HEK293 (cell line): ENCODE results near the gene ISY1.
"Not testable (repeated sequence)": the region's sequence is repeated elsewhere in the genome, so short reads cannot be mapped to it uniquely, and the experiment has no call there.

Experiments
- CTCF ChIA-PET: fragments of 350-600 bp; formaldehyde crosslinking; extraction: SDS; loops from one replicate; lab custom pipeline; 2021; ENCODE audit warnings: antibody characterized with exemption; lab: Yijun Ruan, JAX
- POLR2A ChIA-PET: fragments of 300-600 bp; formaldehyde crosslinking; extraction: SDS; loops from one replicate; lab custom pipeline; 2020; ENCODE audit warnings: antibody characterized with exemption, inconsistent platforms; lab: Yijun Ruan, JAX
- H3K27ac ChIP-seq: fragments of 200-500 bp; sonication (Bioruptor generic); 2 replicates; pipeline ENCODE4 v1.5.1; 2014; ENCODE audit warnings: low read depth, low read length, control low read depth, inconsistent platforms; ENCODE audit errors: extremely low read depth
- H3K36me3 ChIP-seq, 2 experiments: fragments of 200-500 bp in 1 of 2; sonication (Bioruptor generic) in 1 of 2; 1 replicate in 1 of 2; 2 replicates in 1 of 2; pipeline ENCODE4 v1.5.1; 2014 to 2017; ENCODE audit warnings: inconsistent platforms in 2 of 2, low read length in 2 of 2; ENCODE audit not compliant: control insufficient read depth in 2 of 2, insufficient read depth in 1 of 2
- H3K4me1 ChIP-seq: fragments of 200-500 bp; sonication (Bioruptor generic); 2 replicates; pipeline ENCODE4 v1.5.1; 2014; ENCODE audit warnings: mild to moderate bottlenecking, low read length, inconsistent platforms; ENCODE audit not compliant: control insufficient read depth, insufficient read depth
- H3K4me3 ChIP-seq: 2 replicates; pipeline ENCODE4 v1.5.1; 2011; ENCODE audit warnings: low read depth, mild to moderate bottlenecking, control low read depth, low read length, moderate library complexity
- H3K9me3 ChIP-seq: fragments of 200-500 bp; sonication (Bioruptor generic); 2 replicates; pipeline ENCODE4 v1.5.1; 2014; ENCODE audit warnings: low read depth, low read length, inconsistent platforms; ENCODE audit not compliant: control insufficient read depth, insufficient read depth
- SP2 ChIP-seq: fragments of 450-650 bp; formaldehyde crosslinking; IDR thresholded peaks from 2 replicates; pipeline ENCODE4 v1.5.1; 2016; ENCODE audit warnings: missing biosample characterization, missing genetic modification characterization
- ZNF140 ChIP-seq: fragments of 450-650 bp; formaldehyde crosslinking; IDR thresholded peaks from 2 replicates; pipeline ENCODE4 v1.5.1; 2016; ENCODE audit warnings: missing biosample characterization, missing genetic modification characterization
- ZNF394 ChIP-seq: fragments of 450-650 bp; formaldehyde crosslinking; IDR thresholded peaks from 2 replicates; pipeline ENCODE4 v1.5.1; 2016; ENCODE audit warnings: missing biosample characterization, missing genetic modification characterization, mild to moderate bottlenecking, moderate library complexity, borderline replicate concordance
- ZNF426 ChIP-seq: fragments of 450-650 bp; formaldehyde crosslinking; IDR thresholded peaks from 2 replicates; pipeline ENCODE4 v1.5.1; 2017; ENCODE audit warnings: missing biosample characterization, missing genetic modification characterization, mild to moderate bottlenecking, inconsistent platforms, moderate library complexity
- ZNF623 ChIP-seq: fragments of 450-650 bp; formaldehyde crosslinking; IDR thresholded peaks from 2 replicates; pipeline ENCODE4 v1.5.1; 2016; ENCODE audit warnings: missing biosample characterization, missing genetic modification characterization
- ZNF654 ChIP-seq: fragments of 450-650 bp; formaldehyde crosslinking; IDR thresholded peaks from 2 replicates; pipeline ENCODE4 v1.5.1; 2016; ENCODE audit warnings: low read depth, missing biosample characterization, missing genetic modification characterization
- ZNF843 ChIP-seq: fragments of 450-650 bp; formaldehyde crosslinking; IDR thresholded peaks from 2 replicates; pipeline ENCODE4 v1.5.1; 2016; ENCODE audit warnings: missing biosample characterization, missing genetic modification characterization
- TF ChIP-seq, protein P1 (sequence below): fragments of 450-650 bp; formaldehyde crosslinking; conservative IDR thresholded peaks from 2 replicates; pipeline ENCODE4 v1.5.1; 2016; ENCODE audit warnings: low read depth, missing biosample characterization, missing genetic modification characterization
- TF ChIP-seq, protein P2 (sequence below): fragments of 450-650 bp; formaldehyde crosslinking; conservative IDR thresholded peaks from 2 replicates; pipeline ENCODE4 v1.5.1; 2016; ENCODE audit warnings: low read depth, missing biosample characterization, missing genetic modification characterization
- TF ChIP-seq, protein P3 (sequence below): fragments of 450-650 bp; formaldehyde crosslinking; IDR thresholded peaks from 2 replicates; pipeline ENCODE4 v1.5.1; 2016; ENCODE audit warnings: missing biosample characterization, missing genetic modification characterization
- TF ChIP-seq, protein P4 (sequence below): fragments of 450-650 bp; formaldehyde crosslinking; IDR thresholded peaks from 2 replicates; pipeline ENCODE4 v1.5.1; 2017; ENCODE audit warnings: missing biosample characterization, missing genetic modification characterization

Gene ISY1

DNA sequence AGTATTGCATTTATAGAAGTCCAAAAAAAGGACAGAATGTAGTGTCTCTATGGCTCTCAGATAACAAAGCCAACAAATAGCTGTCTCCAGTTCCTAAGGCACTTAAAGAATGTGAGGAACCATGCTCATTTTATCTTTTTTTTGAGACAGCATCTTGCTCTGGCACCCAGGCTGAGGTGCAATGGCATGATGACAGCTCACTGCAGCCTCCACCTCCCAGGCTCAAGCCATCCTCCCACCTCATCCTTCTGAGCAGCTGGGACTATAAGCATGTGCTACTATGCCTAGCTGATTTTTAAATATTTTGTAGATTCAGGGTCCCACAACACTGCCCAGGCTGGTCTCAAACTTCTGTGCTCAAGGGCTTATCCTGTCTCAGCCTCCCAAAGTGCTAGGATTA lies 16.1 kb downstream of the ISY1 start:
- TF ChIP-seq ZNF654 (tag by site-specific recombination) = no peak
- TF ChIP-seq, all 188 proteins: peak for 0
- POLR2A ChIA-PET = no interaction called here
- no peaks in the 10 kb centered on the region for H3K9me3 ChIP-seq

DNA sequence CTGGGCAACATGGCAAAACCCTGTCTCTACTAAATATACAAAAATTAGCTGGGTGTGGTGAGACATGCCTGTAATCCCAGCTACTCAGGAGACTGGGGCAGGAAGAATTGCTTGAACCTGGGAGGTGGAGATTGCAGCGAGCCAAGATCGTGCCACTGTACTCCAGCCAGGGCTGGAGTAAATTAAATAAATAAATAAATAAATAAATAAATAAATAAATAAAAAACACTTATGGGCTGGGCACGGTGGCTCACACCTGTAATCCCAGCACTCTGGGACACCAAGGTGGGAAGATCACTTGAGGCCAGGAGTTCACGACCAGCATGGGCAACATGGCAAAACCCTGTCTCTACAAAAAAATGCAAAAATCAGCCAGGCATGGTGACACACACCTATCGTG lies 19.9 kb downstream of the ISY1 start:
- H3K4me1 ChIP-seq, CTCF ChIA-PET, POLR2A ChIA-PET, H3K4me3 ChIP-seq, H3K27ac ChIP-seq, H3K9me3 ChIP-seq: not testable (repeated sequence)
- peak; percentile 21; the same call in 1 of the 2 replicates for TF ChIP-seq ZNF623 (tag by site-specific recombination)
- TF ChIP-seq, protein P1, sequence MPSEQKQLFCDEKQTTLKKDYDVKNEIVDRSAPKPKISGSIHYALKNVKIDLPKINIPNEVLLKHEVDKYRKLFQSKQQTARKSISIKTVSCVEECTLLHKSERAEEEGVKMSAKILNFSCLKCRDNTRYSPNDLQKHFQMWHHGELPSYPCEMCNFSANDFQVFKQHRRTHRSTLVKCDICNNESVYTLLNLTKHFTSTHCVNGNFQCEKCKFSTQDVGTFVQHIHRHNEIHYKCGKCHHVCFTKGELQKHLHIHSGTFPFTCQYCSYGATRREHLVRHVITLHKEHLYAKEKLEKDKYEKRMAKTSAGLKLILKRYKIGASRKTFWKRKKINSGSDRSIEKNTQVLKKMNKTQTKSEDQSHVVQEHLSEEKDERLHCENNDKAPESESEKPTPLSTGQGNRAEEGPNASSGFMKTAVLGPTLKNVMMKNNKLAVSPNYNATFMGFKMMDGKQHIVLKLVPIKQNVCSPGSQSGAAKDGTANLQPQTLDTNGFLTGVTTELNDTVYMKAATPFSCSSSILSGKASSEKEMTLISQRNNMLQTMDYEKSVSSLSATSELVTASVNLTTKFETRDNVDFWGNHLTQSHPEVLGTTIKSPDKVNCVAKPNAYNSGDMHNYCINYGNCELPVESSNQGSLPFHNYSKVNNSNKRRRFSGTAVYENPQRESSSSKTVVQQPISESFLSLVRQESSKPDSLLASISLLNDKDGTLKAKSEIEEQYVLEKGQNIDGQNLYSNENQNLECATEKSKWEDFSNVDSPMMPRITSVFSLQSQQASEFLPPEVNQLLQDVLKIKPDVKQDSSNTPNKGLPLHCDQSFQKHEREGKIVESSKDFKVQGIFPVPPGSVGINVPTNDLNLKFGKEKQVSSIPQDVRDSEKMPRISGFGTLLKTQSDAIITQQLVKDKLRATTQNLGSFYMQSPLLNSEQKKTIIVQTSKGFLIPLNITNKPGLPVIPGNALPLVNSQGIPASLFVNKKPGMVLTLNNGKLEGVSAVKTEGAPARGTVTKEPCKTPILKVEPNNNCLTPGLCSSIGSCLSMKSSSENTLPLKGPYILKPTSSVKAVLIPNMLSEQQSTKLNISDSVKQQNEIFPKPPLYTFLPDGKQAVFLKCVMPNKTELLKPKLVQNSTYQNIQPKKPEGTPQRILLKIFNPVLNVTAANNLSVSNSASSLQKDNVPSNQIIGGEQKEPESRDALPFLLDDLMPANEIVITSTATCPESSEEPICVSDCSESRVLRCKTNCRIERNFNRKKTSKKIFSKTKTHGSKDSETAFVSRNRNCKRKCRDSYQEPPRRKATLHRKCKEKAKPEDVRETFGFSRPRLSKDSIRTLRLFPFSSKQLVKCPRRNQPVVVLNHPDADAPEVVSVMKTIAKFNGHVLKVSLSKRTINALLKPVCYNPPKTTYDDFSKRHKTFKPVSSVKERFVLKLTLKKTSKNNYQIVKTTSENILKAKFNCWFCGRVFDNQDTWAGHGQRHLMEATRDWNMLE = peak; percentile 62; the same call in 1 of the 2 replicates
- TF ChIP-seq ZNF426 = peak; percentile 38
- peak; percentile 57; the same call in 1 of the 2 replicates for TF ChIP-seq ZNF394 (tag by site-specific recombination)
- TF ChIP-seq, protein P2, sequence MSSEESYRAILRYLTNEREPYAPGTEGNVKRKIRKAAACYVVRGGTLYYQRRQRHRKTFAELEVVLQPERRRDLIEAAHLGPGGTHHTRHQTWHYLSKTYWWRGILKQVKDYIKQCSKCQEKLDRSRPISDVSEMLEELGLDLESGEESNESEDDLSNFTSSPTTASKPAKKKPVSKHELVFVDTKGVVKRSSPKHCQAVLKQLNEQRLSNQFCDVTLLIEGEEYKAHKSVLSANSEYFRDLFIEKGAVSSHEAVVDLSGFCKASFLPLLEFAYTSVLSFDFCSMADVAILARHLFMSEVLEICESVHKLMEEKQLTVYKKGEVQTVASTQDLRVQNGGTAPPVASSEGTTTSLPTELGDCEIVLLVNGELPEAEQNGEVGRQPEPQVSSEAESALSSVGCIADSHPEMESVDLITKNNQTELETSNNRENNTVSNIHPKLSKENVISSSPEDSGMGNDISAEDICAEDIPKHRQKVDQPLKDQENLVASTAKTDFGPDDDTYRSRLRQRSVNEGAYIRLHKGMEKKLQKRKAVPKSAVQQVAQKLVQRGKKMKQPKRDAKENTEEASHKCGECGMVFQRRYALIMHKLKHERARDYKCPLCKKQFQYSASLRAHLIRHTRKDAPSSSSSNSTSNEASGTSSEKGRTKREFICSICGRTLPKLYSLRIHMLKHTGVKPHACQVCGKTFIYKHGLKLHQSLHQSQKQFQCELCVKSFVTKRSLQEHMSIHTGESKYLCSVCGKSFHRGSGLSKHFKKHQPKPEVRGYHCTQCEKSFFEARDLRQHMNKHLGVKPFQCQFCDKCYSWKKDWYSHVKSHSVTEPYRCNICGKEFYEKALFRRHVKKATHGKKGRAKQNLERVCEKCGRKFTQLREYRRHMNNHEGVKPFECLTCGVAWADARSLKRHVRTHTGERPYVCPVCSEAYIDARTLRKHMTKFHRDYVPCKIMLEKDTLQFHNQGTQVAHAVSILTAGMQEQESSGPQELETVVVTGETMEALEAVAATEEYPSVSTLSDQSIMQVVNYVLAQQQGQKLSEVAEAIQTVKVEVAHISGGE (tag by site-specific recombination) = peak; percentile 42; the same call in 1 of the 2 replicates
- peak; percentile 23; the same call in 1 of the 2 replicates for TF ChIP-seq ZNF140 (tag by site-specific recombination)
- peaks cover 13 to 51% of the 10 kb centered on the region in 2 experiments; a peak in 2 of 3 replicates for H3K36me3 ChIP-seq

More for the DNA sequence above, 16.1 kb downstream of the ISY1 start:
- H3K36me3 ChIP-seq = peaks cover 5 to 59% of the 10 kb centered on the region in 2 experiments; a peak in 2 of 3 replicates
- H3K27ac ChIP-seq = no peak overlapping the region
- no peaks in the 10 kb centered on the region for H3K4me1 ChIP-seq
- no peak overlapping the region for H3K4me3 ChIP-seq
- CTCF ChIA-PET = interaction anchor here (0.6 to 1.5 kb wide), 3 partner anchors 16 to 174 kb away, joined by 3 to 7 read pairs (median 5); partner anchors contain the start of gene ISY1

DNA sequence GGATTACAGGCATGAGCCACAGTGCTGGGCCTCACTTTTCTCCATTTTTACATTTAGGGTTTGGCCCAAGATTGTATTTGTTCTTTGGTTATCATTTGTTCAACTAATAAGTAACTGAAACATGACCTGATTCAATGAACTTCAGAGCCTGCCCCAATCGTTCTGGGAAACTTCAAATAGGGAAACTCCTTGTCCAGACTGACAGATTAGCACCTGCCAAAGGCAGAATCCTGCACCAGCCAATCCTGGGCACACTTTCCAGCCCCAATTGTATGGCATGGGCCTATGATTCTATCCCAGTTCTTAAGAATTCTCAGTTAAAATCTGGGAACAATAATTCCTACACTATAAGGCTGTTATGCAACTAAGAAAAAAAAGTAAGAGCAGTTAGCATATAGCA lies 21.0 kb downstream of the ISY1 start:
- TF ChIP-seq, protein P3, sequence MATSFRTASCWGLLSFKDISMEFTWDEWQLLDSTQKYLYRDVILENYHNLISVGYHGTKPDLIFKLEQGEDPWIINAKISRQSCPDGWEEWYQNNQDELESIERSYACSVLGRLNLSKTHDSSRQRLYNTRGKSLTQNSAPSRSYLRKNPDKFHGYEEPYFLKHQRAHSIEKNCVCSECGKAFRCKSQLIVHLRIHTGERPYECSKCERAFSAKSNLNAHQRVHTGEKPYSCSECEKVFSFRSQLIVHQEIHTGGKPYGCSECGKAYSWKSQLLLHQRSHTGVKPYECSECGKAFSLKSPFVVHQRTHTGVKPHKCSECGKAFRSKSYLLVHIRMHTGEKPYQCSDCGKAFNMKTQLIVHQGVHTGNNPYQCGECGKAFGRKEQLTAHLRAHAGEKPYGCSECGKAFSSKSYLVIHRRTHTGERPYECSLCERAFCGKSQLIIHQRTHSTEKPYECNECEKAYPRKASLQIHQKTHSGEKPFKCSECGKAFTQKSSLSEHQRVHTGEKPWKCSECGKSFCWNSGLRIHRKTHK = no peak
- TF ChIP-seq SP2 (tag by site-specific recombination) = no peak
- no peak for TF ChIP-seq ZNF843 (tag by site-specific recombination)
- TF ChIP-seq, protein P4, sequence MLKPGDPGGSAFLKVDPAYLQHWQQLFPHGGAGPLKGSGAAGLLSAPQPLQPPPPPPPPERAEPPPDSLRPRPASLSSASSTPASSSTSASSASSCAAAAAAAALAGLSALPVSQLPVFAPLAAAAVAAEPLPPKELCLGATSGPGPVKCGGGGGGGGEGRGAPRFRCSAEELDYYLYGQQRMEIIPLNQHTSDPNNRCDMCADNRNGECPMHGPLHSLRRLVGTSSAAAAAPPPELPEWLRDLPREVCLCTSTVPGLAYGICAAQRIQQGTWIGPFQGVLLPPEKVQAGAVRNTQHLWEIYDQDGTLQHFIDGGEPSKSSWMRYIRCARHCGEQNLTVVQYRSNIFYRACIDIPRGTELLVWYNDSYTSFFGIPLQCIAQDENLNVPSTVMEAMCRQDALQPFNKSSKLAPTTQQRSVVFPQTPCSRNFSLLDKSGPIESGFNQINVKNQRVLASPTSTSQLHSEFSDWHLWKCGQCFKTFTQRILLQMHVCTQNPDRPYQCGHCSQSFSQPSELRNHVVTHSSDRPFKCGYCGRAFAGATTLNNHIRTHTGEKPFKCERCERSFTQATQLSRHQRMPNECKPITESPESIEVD (tag by site-specific recombination) = no peak
- TF ChIP-seq, all 188 proteins: peak for 0
- peaks cover 10 to 42% of the 10 kb centered on the region in 2 experiments; a peak in 2 of 3 replicates for H3K36me3 ChIP-seq
- ChIA-PET CTCF (interaction anchor here (0.7 kb wide), 2 partner anchors 102 to 115 kb away, joined by 3 read pairs; no protein-coding TSS in a partner anchor), POLR2A (no interaction called here)
- no peaks in the 10 kb centered on the region for H3K4me1 ChIP-seq
- no peak overlapping the region for H3K27ac ChIP-seq
- no peaks in the 10 kb centered on the region for H3K9me3 ChIP-seq
- no peak overlapping the region for H3K4me3 ChIP-seq

DNA sequence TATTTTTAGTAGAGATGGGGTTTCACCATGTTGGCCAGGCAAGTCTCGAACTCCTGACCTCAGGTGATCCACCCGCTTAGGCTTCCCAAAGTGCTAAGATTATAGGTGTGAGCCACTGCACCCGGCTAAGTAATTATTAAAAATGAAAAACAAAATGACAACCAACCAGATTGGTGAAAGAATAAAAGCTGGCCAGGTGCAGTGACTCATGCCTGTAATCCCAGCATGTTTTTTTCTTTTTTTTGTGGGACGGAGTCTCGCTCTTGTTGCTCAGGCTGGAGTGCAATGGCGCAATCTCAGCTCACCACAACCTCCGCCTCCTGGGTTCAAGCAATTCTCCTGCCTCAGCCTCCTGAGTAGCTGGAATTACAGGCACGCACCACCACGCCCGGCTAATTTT lies 24.6 kb downstream of the ISY1 start:
- peaks cover 7 to 56% of the 10 kb centered on the region in 2 experiments; a peak in 2 of 3 replicates for H3K36me3 ChIP-seq
- POLR2A ChIA-PET = not testable (repeated sequence)
- CTCF ChIA-PET = interaction anchor here (1.1 kb wide), 1 partner anchor 13 kb away, joined by 3 read pairs; no protein-coding TSS in a partner anchor

More for the DNA sequence above, 24.6 kb downstream of the ISY1 start:
- H3K4me3 ChIP-seq, H3K27ac ChIP-seq, H3K9me3 ChIP-seq, H3K4me1 ChIP-seq: not testable (repeated sequence)
